ENCODE data around the gene BEST1.

DNA sequence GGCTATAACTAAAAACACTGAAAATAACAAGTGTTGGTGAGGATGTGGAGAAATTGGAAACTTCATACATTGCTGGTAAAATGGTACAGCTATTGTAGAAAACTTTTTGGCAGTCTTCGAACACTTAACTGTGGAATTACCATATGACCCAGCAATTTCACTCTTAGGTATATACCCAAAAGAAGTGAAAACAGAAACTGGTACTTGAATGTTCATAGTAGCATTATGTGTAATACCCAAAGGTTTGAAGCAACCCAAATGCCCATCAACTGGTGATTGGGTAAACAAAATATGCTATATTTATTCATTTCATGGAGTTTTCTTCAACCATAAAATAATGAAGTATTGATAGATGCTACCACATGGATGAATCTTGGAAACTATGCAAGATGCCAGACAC lies 58.0 kb downstream of the BEST1 start:
- TF ChIP-seq, protein P1, sequence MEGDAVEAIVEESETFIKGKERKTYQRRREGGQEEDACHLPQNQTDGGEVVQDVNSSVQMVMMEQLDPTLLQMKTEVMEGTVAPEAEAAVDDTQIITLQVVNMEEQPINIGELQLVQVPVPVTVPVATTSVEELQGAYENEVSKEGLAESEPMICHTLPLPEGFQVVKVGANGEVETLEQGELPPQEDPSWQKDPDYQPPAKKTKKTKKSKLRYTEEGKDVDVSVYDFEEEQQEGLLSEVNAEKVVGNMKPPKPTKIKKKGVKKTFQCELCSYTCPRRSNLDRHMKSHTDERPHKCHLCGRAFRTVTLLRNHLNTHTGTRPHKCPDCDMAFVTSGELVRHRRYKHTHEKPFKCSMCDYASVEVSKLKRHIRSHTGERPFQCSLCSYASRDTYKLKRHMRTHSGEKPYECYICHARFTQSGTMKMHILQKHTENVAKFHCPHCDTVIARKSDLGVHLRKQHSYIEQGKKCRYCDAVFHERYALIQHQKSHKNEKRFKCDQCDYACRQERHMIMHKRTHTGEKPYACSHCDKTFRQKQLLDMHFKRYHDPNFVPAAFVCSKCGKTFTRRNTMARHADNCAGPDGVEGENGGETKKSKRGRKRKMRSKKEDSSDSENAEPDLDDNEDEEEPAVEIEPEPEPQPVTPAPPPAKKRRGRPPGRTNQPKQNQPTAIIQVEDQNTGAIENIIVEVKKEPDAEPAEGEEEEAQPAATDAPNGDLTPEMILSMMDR (IDR thresholded peaks at IDR 0.05; ENCODE audit: low read depth, low read length, poor library complexity, severe bottlenecking): no peak
- TF ChIP-seq EZH2phosphoT487 (IDR thresholded peaks at IDR 0.05; ENCODE audit: borderline replicate concordance, low read length): no peak

All from DOHH2 (cell line).